SU-DHL-6 (cell line): Measurements from ENCODE around the gene KCNE2.
"Not testable (repeated sequence)": the region's sequence is repeated elsewhere in the genome, so short reads cannot be mapped to it uniquely, and the experiment has no call there.

ENCODE experiments used
- EZH2phosphoT487 ChIP-seq: fragments of 200-600 bp; sonication (generic), shearing (Covaris generic); conservative IDR thresholded peaks from 2 replicates; pipeline ENCODE4 v1.6.1; 2018; ENCODE audit warnings: mild to moderate bottlenecking, antibody characterized with exemption, low read length, moderate library complexity, mixed read lengths
- TF ChIP-seq, protein P1 (sequence below): fragments of 200-600 bp; sonication (generic); IDR thresholded peaks from one replicate; pipeline ENCODE4 v1.5.1; 2017; ENCODE audit warnings: antibody characterized with exemption, mild to moderate bottlenecking, low read length, moderate library complexity; ENCODE audit not compliant: insufficient read depth, poor library complexity, severe bottlenecking

DNA sequence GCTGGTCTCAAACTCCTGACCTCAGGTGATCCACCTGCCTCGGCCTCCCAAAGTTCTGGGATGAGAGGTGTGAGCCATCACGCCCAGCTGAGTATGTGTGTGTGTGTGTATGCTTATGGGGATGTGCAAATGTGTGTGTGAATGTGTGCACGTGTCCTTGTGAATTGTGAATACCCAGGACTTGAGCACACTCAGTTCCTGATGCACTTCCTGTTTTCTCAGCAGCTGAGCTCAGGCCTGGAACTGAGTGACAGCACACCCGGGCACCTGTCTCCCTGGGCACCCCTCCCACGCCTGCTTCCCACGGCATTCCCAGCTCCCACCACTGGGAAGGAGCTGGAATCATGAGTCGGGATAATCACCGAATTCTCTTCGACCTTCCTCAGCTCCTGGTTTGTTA lies 43.5 kb downstream of the KCNE2 start:
- TF ChIP-seq, protein P1, sequence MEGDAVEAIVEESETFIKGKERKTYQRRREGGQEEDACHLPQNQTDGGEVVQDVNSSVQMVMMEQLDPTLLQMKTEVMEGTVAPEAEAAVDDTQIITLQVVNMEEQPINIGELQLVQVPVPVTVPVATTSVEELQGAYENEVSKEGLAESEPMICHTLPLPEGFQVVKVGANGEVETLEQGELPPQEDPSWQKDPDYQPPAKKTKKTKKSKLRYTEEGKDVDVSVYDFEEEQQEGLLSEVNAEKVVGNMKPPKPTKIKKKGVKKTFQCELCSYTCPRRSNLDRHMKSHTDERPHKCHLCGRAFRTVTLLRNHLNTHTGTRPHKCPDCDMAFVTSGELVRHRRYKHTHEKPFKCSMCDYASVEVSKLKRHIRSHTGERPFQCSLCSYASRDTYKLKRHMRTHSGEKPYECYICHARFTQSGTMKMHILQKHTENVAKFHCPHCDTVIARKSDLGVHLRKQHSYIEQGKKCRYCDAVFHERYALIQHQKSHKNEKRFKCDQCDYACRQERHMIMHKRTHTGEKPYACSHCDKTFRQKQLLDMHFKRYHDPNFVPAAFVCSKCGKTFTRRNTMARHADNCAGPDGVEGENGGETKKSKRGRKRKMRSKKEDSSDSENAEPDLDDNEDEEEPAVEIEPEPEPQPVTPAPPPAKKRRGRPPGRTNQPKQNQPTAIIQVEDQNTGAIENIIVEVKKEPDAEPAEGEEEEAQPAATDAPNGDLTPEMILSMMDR: not testable (repeated sequence)
- TF ChIP-seq EZH2phosphoT487: not testable (repeated sequence)
